PC-3 (cell line): Measurements from ENCODE around the gene AFF2. TPM values are rescaled to one million over a fixed set of nuclear protein-coding genes. Genes with fewer than 3 reads are reported as not detected.

Experiments used
- ATAC-seq: fragments of 200-7000 bp; cut with Tn5 transposase; 2 replicates; pipeline ENCODE4 v1.9.1; 2020; ENCODE audit warnings: mild to moderate bottlenecking, moderate library complexity
- BruUV-seq: library from RNA; stranded (reverse); fragments of 400-500 nt; replicated peaks from 2 replicates; lab custom pipeline; 2021; lab: Mats Ljungman, UMichigan
- CTCF ChIA-PET: fragments of 300-600 bp; sonication (Branson Sonifier 250); formaldehyde crosslinking; loops from one replicate; lab custom pipeline; 2022; ENCODE audit warnings: antibody characterized with exemption; lab: Charles Lee
- POLR2A ChIA-PET: fragments of 300-600 bp; sonication (Branson Sonifier 250); formaldehyde crosslinking; loops from one replicate; lab custom pipeline; 2022; ENCODE audit warnings: antibody characterized with exemption; ENCODE audit not compliant: unreplicated experiment; lab: Charles Lee
- DNase-seq: peaks from one replicate; pipeline ENCODE4 v3.0.0-alpha.2; 2015
- H2AFZ ChIP-seq: fragments of 300-600 bp; sonication (generic); 2 replicates; pipeline ENCODE4 v1.6.0; 2016; ENCODE audit warnings: antibody characterized with exemption, low read length
- H3F3A ChIP-seq: fragments of 300-600 bp; sonication (generic); one replicate; pipeline ENCODE4 v1.6.0; 2017; ENCODE audit warnings: antibody characterized with exemption, low read length, control low read depth, mild to moderate bottlenecking; ENCODE audit not compliant: unreplicated experiment
- H3K27ac ChIP-seq: fragments of 300-600 bp; sonication (generic); 2 replicates; pipeline ENCODE4 v1.5.1; 2016; ENCODE audit warnings: mild to moderate bottlenecking, low read length
- H3K27me3 ChIP-seq: fragments of 300-600 bp; sonication (generic); 2 replicates; pipeline ENCODE4 v1.6.1; 2016; ENCODE audit warnings: low read length, mixed read lengths
- H3K36me3 ChIP-seq: fragments of 300-600 bp; sonication (generic); 2 replicates; pipeline ENCODE4 v1.6.1; 2016; ENCODE audit warnings: low read depth, mixed run types, low read length, mixed read lengths
- H3K4me1 ChIP-seq: fragments of 300-600 bp; sonication (generic); 2 replicates; pipeline ENCODE4 v1.5.1; 2016; ENCODE audit warnings: low read length; ENCODE audit not compliant: insufficient read depth
- H3K4me2 ChIP-seq: fragments of 300-600 bp; sonication (generic); 2 replicates; pipeline ENCODE4 v1.6.0; 2016; ENCODE audit warnings: low read length
- H3K4me3 ChIP-seq: fragments of 300-600 bp; sonication (generic); 2 replicates; pipeline ENCODE4 v1.5.1; 2016; ENCODE audit warnings: mild to moderate bottlenecking, low read length, mixed read lengths
- H3K79me2 ChIP-seq: fragments of 300-600 bp; sonication (generic); 2 replicates; pipeline ENCODE4 v1.6.1; 2017; ENCODE audit warnings: low read length, mixed read lengths
- H3K9ac ChIP-seq: fragments of 300-600 bp; sonication (generic); 2 replicates; pipeline ENCODE4 v1.6.0; 2016; ENCODE audit warnings: mild to moderate bottlenecking, low read length
- H3K9me2 ChIP-seq: fragments of 300-600 bp; sonication (generic); replicated peaks from 2 replicates; pipeline ENCODE4 v1.6.1; 2016; ENCODE audit warnings: mixed run types, low read length, mixed read lengths
- H3K9me3 ChIP-seq: fragments of 300-600 bp; sonication (generic); 2 replicates; pipeline ENCODE4 v1.6.1; 2016; ENCODE audit warnings: low read length, mixed read lengths
- H4K20me1 ChIP-seq: fragments of 300-600 bp; sonication (generic); 2 replicates; pipeline ENCODE4 v1.6.1; 2016; ENCODE audit warnings: low read length, mixed read lengths
- EZH2 ChIP-seq: fragments of 300-600 bp; sonication (generic); IDR thresholded peaks from one replicate; pipeline ENCODE4 v1.6.1; 2017; ENCODE audit warnings: antibody characterized with exemption, mild to moderate bottlenecking, low read length; ENCODE audit not compliant: unreplicated experiment
- EZH2phosphoT487 ChIP-seq: fragments of 300-600 bp; sonication (generic); IDR thresholded peaks from 2 replicates; pipeline ENCODE4 v1.6.1; 2018; ENCODE audit warnings: mild to moderate bottlenecking, antibody characterized with exemption, low read length, borderline replicate concordance
- intact Hi-C: fragments of 100-400 bp; cut with micrococcal nuclease; formaldehyde crosslinking; loops from 2 replicates; pipeline ENCODE4 v1.9.0; 2023
- total RNA-seq: library from RNA; depleted of rRNA; stranded (reverse); fragments of >200 nt; gene quantifications from 2 replicates; pipeline ENCODE4 v1.2.3, GENCODE V29; 2014
- TF ChIP-seq, protein P1 (sequence below): fragments of 300-600 bp; sonication (generic); conservative IDR thresholded peaks from 2 replicates; pipeline ENCODE4 v1.5.1; 2017; ENCODE audit warnings: antibody characterized with exemption, low read depth, mild to moderate bottlenecking, low read length

Gene AFF2
- total RNA-seq, 1 experiment from 2014 or later = not detected

DNA sequence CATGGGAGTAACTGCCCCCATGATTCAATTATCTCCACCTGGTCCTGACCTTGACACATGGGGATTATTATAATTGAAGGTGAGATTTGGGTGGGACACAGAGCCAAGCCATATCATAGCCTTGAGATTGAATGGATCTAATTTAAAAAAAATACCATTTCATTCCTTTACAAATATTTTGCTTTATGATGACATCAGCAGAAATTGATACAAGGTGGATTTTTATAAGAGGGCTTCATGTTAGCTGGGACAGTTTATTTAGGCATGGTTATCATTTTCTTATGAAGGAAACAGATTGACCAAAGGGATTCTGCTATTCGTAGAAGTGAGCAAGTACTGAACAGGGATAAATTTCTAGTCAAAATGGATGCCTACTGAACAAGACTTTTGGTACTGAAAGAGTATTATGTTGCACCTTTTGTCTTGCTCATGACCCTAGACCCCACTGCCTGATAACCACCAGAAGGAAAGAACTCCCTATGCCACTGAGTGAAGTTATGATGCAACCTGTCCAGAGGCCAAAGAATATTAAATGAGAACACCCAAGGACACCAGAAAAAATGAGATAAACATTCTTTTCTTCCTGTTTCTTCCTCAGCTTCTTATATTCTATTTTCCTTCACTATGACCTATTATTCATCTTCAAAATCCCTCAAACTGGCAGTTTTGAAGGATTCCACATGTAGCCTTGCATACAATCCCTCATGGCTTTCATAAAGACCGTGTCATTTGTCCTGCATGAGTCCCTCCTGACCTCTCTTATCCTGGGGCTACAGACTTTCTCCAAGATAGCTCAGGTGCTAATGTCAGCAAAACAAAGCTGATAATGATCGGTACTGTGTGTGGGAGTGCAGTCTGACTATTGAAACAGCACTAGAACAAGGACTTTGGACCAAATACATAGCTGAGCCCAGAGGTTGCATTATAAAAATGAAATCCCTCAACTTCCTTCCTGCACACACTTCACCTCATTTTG, 118.3 kb downstream of the AFF2 start:
- no peak for DNase-seq
- H2AFZ ChIP-seq = no peak overlapping the region
- intact Hi-C loops = no loop called here
- H3K9ac ChIP-seq = no peak overlapping the region
- no peaks in the 10 kb centered on the region for H3K9me3 ChIP-seq
- no TSS peak for BruUV-seq
- H3K4me2 ChIP-seq = no peak overlapping the region
- CTCF ChIA-PET = no interaction called here
- H3K79me2 ChIP-seq = no peaks in the 10 kb centered on the region
- TF ChIP-seq EZH2 = no peak
- TF ChIP-seq, protein P1, sequence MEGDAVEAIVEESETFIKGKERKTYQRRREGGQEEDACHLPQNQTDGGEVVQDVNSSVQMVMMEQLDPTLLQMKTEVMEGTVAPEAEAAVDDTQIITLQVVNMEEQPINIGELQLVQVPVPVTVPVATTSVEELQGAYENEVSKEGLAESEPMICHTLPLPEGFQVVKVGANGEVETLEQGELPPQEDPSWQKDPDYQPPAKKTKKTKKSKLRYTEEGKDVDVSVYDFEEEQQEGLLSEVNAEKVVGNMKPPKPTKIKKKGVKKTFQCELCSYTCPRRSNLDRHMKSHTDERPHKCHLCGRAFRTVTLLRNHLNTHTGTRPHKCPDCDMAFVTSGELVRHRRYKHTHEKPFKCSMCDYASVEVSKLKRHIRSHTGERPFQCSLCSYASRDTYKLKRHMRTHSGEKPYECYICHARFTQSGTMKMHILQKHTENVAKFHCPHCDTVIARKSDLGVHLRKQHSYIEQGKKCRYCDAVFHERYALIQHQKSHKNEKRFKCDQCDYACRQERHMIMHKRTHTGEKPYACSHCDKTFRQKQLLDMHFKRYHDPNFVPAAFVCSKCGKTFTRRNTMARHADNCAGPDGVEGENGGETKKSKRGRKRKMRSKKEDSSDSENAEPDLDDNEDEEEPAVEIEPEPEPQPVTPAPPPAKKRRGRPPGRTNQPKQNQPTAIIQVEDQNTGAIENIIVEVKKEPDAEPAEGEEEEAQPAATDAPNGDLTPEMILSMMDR = no peak
- TF ChIP-seq EZH2phosphoT487 = no peak
- H3F3A ChIP-seq = no peaks in the 10 kb centered on the region
- H3K27ac ChIP-seq = no peak overlapping the region
- no peaks in the 10 kb centered on the region for H3K27me3 ChIP-seq
- H3K9me2 ChIP-seq = no peaks in the 10 kb centered on the region
- no peak overlapping the region for H3K4me3 ChIP-seq
- POLR2A ChIA-PET = no interaction called here
- H3K4me1 ChIP-seq = no peaks in the 10 kb centered on the region
- ATAC-seq = no peak
- H4K20me1 ChIP-seq = no peaks in the 10 kb centered on the region
- H3K36me3 ChIP-seq = no peaks in the 10 kb centered on the region

DNA sequence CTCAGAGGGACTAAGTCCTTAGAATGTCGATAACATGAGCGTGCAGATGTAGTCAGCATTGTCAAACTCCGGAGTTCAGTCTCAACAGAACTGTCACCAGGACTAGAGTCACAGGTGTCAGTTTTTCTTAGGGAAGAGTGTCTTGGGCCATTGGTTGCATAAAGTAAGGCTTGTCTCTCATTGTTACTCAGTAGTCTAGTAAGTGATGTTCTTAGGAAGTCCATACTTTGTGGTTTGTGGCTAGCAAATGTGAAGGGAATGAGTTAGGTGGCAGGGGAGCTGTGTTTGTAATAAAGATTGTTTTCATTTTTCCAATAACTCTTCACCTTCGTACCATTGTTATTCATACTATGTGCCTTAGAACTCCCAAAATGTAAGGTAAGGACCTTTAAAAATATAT, 119.6 kb downstream of the AFF2 start:
- no peaks in the 10 kb centered on the region for H3K79me2 ChIP-seq
- H3K36me3 ChIP-seq = no peaks in the 10 kb centered on the region
- no peak for ATAC-seq
- no peaks in the 10 kb centered on the region for H3K27me3 ChIP-seq
- BruUV-seq = no TSS peak
- H3K9me2 ChIP-seq = no peaks in the 10 kb centered on the region
- intact Hi-C loops = no loop called here
- POLR2A ChIA-PET = no interaction called here
- CTCF ChIA-PET = no interaction called here
- H3K4me1 ChIP-seq = no peaks in the 10 kb centered on the region
- H3K9me3 ChIP-seq = no peaks in the 10 kb centered on the region
- no peak overlapping the region for H3K27ac ChIP-seq
- H3K4me3 ChIP-seq = no peak overlapping the region
- H3K4me2 ChIP-seq = no peak overlapping the region
- no peak overlapping the region for H2AFZ ChIP-seq
- H3F3A ChIP-seq = no peaks in the 10 kb centered on the region
- H4K20me1 ChIP-seq = no peaks in the 10 kb centered on the region
- TF ChIP-seq, protein P1 = no peak
- TF ChIP-seq EZH2phosphoT487 (no peak), EZH2 (no peak)
- H3K9ac ChIP-seq = no peak overlapping the region
- DNase-seq = no peak

DNA sequence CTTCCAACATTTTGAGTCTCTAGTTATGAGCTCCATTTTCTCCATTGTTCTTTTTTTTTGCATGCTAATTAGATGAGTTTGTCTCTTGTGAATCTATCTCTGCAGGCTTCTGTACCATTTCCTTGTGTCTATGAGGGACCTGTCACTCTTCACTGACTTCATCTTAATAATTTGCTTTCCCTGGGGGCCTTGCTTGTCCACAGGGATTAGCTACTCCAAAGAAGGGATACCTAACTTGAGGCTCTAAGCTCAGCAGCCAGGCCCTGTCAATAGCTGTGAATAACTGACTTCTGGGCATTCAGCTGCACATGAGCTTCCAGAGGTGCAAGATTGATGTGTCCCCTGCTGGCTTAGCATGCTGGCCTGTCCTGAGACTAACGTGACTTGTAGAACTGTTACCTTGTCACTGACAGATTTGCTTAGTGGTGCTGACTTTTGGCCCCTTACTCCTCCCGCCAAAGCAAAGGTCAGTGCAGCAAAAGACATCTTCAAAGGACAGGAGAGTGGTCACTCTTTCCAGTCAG, 124.6 kb downstream of the AFF2 start:
- CTCF ChIA-PET = no interaction called here
- DNase-seq (no peak), ATAC-seq (no peak)
- Histone ChIP-seq H3K27ac (no peak overlapping the region), H3K9me2 (no peaks in the 10 kb centered on the region), H3F3A (no peaks in the 10 kb centered on the region), H2AFZ (no peak overlapping the region), H3K9ac (no peak overlapping the region), H4K20me1 (no peaks in the 10 kb centered on the region), H3K4me1 (no peaks in the 10 kb centered on the region), H3K27me3 (no peaks in the 10 kb centered on the region), H3K36me3 (no peaks in the 10 kb centered on the region), H3K4me2 (no peak overlapping the region), H3K79me2 (no peaks in the 10 kb centered on the region), H3K9me3 (no peaks in the 10 kb centered on the region), H3K4me3 (no peak overlapping the region)
- no TSS peak for BruUV-seq
- POLR2A ChIA-PET = no interaction called here
- intact Hi-C loops = no loop called here
- TF ChIP-seq, protein P1 = no peak
- TF ChIP-seq EZH2 = no peak
- TF ChIP-seq EZH2phosphoT487 = no peak
